Ecto neural progenitor cell (in vitro differentiated cells): Measurements from ENCODE around the gene HOXA13.

Experiments used
- DNase-seq: peaks from one replicate; pipeline ENCODE4 v3.0.0-alpha.2; 2018; ENCODE audit warnings: low spot score

The HOXA13 gene

DNA sequence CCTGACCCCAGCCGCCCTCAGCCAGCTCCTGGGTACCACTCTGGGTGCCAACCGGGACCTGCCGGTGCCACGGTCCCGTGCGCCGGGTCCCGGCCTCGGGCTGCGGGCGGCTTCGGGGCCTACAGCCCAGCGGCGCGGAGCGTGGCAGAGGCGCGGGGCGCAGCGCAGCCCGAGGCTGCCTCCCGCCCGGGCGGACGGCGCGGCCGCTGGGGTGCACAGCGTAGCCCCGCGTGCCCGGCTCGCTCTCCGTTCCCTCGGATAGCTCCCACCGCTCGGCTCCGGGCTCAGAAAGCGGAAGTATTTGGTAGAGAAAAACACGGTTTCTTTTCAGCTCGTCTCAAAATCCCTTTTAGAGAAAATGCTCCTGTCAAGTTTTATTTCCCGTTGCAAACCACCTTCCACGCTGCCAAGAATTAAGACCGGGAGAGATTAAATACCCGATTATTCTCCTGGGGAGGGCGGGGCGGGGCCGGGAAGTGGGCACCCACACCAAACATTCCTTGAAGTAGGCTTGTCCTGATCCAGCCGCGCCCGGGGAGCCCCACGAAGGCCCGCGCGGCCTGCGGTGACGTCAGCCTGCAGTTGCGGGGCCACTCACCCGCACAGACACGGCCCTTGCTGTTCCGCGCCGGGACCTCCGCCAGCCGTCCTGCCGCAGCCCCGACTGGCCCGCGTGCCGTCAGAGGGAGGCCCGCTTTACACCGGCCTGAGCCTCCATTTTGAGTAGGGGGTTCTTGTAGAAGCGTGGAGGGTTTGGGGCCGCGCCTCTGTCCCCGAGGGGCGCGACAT is 7.2 kb downstream of the HOXA13 start:
- DNase-seq, result no peak

DNA sequence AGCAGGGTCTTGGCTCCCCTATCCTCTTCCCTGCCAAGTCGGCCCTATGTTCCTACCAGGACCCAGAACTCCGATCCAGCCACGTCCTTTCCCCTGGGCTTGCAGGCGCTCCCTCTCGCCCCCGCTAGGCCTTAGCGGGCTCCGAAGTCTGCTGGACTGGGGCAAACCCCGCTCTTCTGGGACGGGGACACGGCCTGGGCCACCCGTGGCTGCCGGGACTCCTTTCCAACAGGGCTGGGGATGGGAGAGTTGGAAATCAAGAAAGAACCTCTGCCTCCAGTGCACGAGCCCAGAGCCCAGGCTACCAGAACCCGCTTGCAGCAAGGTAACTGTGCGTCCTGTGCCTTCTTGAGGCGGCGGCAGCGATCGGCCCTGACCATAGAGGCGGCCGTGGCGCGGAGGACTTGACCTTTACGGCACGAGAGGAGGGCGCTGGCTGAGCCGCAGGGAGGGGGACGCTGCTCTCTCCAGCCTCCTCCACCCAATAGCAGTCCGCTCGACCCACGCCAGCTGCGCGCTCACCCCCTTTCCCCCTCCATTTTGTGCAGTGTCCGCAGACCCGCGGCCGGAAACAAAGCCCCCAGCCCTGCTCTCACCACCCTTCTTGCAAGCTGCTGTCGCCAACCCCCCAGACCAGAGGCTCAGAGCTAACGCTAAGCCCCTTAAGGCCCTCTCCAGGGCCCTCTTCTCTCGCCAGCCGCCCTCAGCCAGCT is 7.9 kb downstream of the HOXA13 start:
- no peak for DNase-seq

DNA sequence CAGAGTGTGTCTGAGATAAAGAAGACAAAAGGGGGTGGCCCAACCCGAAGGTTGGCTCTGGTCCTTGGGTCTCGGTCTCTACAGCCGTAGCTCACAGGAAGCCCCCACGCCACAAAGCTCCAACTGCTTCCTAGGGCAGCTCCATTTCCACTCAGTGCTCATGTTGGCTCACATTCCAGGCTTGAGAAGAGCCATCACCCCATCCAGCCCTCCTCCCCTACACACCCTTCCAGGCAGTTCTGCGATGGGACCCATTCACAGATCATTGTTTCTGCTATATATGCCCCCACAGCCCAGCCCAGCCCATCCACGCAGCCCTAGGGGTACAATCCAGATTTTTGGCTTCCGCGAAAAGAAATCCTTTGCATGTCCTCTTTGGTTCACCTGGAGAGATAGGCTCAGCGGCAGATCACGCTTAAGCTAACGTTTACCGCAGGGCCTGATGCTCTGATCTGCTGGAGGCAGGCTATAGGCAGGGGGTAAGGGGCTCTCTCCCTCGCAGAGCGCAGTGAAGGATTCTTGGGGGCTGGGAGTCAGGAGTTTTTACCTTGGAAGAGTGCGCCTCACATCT is 8.6 kb downstream of the HOXA13 start:
- no peak for DNase-seq

DNA sequence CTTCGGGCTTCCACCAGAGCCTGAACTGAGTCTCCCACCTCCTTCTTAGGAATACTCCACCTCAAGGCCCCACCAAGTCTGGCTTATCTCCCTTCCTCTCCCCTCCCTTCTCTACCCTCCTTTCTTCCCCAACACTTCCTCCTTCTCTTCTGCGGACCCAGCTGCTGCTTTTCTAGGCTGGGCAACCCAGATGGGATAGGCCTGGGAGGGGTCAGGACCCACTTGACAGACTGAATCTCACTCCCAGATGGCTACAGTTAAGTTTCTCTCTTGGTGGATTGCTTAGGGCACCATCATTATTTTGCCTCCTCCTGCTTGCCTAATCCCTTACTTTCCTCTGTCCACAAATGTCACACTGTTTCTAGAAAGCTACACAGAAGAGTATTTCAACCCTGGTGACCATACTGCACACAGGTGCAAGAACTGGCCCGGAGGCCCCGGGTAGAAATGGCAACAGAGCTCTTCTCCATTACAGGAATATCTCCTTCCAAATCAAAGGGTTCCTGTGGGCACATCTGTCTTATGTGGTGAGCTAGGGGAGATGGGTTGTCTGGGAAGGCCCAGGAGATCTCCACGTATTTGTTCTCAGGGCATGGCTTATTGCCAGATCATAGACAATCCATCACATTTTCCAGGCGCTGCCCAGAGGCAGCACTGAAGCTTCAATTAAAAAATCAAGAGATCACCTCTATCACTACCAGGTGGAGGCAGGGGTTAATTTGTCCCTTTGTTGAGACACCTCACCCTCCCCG is 9.7 kb downstream of the HOXA13 start:
- no peak for DNase-seq

DNA sequence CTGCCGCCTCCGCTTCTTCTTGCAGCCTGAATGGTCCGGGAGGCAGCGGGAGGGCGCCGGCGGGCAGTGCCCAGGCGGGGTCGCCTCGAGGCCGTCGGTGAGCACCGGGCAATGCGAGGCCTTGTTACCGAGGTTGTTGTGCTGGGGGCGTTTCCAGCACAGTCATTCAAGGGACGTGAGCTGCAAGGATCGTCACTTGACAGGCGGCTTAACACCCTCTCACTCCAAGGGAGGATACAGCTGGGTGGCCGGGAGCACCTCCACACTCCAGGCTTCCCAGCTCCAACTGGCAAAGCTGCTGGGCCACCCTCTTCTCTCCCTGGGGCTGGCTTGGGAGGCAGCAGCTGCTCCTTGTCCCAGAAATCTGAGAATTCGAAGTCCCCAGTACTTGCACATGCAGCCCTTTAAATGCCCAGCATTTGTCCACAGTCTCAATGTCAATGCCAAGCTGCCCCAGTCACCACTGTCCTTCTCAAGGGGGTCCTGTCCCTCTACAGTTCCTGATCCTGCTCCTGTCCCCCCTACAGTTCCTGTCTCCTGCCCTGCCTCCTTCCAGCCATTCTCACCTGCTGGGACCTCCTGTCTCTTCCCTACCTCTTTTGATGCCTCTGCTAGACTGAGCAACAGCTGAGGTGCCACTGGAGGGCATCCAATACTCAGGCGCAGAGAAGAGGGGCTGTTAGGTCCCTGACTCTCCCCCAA is 10.4 kb downstream of the HOXA13 start:
- no peak for DNase-seq

DNA sequence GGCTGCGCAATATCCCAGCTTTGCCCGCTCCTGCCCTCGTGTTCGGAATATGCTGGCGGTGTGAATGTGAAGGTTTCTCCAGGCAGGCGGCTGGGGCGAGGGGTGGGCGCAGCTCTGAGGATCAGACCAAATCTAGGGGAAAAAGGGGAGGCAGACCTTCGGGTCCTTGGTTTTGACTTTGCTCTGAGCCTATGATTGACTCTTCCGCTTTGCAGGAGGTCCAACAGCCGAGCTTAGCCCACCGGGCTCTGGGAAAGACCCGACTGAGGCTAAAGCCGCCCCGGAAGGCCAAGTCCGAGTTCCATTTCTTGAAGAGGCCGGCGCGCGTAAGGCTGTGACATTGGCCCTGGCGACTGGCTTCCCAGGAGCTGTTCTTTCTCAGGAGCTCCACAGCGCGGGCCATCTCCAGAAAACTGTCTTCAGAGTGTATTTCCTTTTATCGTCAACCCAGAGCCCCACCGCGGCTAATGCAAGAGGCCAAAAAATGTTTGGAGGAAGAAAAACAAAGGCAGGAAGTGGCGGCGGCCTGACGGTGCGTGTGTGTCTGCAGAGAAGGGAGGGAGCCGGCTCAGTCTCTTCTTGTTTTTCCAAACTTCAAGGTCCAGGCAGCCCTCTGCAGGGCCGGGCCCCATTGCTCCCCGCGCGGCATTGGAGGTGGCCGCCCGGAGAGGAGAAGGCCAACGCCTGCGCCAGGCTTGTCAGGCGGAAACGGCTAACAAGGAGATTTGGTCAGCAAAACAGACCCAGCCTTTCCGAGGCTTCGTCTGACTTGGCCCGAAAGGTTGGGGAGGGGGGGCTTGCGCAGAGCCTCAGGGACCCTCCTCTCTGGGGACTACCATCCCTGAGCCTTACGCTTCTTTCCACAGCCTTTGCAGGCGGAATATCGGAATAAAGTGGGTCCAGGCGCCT is 11.3 kb downstream of the HOXA13 start:
- no peak for DNase-seq

DNA sequence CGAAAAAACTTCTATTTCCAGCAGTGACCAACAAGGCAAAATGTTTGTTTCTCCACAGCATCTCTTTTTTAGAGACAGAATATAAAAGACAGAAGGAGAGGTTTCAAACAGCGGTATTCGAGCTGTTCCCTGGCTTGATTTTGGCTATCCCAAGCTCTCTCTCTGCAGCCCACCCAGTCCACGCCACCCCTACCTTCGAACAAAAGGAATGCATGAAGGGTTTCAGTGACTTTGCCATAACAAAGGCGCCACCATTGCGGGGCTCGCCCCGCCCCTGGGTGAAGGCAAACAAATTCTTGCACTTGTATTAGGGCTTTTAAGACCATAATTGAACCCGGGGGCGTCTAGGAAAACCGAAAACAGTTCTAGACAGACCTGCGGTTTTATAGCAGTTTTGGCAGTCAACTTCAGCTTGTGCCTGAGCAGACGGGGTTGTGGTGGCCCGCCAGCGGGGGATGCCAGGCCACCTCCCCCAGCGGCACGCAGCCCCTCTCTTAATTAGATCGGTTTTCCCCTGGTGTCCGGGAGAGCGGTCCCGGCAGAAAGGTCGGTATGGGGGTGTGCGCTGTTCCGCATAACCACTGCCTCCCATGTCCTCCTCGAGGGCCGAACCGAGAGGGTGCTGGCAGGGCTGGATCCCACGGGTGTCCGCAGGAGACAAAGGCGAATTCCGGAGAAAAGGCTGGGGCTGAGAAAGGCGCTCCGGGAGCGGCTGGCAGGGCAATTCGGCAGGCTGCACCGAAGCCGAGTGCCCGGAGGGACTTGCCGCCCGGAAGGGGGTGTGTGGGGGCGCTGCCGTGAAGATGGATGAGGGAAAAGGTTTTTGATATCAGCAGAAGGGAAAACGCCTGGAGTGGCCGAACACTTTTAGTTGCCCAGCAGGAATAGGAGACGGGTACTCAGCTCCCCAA is 12.2 kb downstream of the HOXA13 start:
- DNase-seq, result no peak

DNA sequence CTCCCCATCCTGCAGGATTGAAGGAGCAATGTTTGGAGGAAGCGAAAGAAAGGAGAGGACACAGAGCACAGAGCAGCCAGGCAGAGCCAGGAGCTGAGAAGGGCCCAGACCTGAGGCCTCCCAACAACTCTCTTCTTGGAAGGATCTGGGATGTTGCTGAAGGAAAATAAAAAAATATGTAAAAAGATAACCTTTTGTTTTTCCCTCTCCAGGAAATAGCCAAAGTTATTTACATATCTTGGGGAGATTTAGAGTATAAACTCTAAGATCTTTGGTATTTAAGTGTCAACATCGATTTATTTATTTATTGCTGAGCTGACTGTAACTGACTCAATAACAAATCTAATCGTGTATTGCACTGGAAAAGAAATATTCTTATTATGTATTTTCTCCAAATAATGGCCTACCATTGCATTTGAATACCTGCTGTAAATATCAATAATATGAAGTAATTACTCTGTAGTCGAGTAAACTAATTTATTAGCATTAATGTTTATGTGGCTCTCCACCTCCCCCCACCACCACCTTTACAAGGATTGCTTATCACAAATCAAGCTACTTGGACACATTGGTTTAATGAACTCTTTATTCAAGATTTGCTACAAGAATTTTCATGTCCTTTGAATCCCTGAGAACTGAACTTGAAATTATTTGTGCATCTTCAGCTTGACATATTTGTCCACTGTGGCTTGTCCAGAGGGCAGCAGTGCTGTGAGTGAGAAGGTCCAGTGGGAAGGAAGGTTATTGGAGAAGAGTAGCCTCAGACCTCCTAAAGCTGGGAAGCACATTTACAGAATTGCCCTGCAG is 13.0 kb downstream of the HOXA13 start:
- no peak for DNase-seq

DNA sequence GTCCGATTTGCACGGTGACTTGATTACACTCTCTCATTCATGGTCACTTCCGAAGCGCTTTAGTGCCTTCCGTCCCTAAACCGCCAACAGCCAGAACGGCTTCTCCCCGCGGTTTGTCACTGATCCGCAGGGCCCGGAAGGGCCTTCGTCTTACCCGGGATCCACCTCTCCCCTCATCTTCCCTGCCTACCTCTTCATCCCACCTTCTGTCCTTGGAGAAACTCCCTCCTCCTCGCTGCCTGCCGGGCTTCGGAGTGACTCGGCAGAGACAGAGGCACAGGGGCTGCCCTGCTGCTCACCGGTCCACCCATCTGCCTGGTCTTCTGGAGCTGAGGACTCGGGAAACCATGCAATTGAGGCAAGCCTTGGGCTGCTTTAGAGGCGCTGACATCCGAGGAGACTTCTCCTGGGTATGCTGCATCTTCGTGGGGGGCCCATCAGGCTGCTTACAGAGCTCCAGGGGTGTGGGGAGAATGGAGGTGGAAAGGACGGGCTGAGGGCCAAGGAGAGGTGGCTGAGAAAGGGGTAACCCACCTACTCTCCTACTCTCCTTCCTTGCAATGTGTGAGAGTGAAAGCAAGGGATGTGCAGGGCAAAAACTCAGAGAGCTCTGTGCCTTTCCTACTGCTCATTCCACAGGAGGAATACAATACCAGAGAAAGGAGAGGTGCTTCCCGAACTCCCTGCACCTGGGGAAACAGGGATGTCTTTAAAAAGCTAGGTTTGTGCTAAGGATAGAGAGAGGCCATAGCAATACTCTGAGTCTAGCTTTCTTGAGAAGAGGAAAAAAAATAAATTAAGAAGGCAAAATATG is 13.8 kb downstream of the HOXA13 start:
- DNase-seq, result no peak

DNA sequence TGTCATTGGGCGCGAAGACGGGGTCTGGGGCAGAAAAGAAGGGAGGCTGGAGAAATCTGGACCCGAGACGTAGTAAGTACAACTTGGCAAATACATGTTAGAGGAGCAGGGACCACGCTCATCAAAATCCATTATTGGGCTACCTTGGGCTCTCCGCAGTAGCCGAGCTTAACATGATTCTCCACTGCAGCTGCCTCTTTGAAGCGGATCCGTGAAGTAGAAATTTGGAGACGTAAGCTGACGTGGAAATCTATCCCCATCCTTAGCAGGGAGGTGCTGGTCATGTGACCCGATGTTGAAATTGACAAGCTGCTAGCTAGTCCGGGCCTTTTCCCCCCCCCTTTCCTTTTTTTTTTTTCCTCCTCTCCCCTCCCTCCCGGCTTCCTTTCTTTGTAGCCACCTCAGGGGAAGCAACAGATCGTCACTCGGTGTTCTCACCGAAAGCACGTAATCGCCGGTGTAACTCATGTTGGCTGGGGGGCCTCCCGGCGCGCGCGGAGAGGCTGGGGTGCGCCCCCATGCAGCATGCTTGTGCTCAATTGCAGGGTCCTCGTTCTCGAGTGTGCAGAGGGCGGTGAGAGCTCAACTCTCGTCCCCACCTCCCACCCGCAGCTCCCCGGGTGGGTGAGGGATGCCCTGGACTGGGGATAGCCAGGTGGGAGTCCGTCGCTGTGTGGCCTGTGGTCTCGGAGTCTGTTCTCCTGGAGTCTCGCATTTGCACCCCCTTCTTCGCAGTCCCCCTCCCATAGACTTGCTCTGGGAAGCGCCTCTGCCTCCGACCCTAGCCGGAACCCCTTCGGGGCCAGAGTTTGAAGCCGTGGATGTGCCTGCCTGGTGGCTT is 14.7 kb downstream of the HOXA13 start, which contains the start of gene HOXA11:
Gene HOXA11, minus strand, starts transcription at position 220 of the 841 bp plus-strand sequence. Its CDS starts 88 bp downstream, at position 132.
- DNase-seq, result no peak

DNA sequence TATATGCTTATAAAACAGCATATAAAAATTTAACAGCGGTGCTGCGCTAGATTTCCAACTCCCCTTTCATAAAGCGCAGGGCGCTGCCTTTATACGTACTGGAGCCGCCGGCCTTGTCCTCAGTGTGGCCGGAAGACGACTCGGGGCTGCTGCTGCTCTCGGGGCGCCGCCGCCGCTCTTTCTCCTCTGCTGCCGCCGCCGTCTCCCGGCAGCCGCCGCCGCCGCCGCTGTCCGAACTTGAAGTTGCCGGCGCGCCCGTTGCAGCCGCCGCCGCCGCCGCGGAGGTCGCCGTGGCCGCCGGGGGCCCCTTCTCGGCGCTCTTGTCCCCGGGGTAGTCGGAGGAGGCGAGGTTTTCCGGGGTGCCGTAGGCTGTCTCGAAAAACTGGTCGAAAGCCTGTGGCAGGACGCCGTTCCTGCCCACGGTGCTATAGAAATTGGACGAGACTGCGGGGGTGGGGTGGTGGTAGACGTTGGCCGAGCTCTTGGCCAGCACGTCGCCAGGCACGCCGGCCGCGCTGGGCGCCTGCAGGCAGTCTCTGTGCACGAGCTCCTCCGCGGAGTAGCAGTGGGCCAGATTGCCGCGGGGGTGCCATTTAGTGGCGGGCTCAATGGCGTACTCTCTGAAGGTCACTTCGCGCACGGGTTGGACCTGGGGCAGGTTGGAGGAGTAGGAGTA is 15.4 kb downstream of the HOXA13 start:
- no peak for DNase-seq

DNA sequence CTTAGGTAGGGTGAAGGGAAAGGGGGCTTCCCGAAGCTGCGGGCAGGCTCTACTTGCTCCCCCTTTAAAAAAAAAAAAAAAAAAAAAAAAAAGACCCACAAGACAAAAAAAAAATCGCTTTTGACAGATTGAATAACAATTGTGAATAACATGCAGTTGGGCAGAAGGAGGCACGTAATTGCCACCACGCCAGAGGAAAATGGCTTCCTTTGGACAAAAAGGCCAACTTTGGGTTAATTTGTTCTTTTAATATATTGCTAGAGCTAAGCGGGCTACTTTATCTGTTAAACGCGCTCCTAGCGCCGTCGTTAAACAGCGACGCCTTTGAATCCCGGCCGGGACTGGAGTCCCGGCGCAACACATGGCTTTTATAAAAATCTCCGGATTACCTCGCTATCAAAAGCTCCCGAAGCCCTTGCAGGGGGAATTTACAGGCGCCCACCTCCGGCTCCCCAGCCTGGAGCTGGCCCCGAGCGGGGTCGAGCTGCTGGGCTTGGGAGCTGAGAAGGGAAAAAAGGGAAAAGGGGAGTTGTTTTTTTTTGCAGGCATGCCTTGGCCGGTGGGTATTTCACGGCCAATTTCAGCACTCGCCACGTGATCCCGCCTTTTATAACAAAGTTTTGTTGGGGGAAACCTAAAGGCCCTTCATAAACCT is 16.1 kb downstream of the HOXA13 start:
- DNase-seq, result no peak

DNA sequence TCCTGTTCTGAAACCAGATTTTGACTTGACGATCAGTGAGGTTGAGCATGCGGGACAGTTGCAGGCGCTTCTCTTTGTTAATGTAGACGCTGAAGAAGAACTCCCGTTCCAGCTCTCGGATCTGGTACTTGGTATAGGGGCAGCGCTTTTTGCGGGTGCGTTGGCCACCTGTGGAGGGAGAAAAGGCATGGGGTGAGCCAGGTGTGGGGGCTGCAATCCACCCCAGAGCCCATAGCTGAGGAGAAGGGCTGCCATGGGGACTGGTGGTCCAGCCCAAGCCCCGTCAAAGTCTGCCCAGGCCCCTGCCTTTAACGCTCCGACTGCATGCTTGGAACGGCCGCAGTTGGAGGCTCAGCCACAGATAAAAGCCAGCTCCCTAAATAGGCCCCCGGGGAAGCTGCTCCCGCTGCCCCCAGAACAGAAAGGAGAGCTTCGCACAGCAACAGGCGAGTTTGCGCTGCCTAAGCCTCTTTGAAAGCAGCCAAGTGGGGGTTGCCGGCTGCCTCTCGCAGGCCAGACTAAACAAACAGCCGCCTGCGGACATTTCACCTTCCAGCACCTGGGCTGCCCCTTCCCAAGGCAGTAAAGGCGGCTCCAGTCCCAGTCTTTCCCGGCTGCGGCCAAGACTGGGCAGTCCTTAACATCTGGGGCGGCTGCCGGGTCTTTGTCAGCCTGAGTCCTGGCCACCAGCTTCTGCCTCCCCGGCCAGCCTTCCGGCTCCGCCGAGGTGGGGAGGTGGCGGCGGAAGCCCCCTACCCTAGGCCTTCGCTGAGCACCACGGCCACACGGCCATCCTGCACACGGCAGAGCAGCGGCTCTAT is 16.8 kb downstream of the HOXA13 start:
- DNase-seq, result no peak

DNA sequence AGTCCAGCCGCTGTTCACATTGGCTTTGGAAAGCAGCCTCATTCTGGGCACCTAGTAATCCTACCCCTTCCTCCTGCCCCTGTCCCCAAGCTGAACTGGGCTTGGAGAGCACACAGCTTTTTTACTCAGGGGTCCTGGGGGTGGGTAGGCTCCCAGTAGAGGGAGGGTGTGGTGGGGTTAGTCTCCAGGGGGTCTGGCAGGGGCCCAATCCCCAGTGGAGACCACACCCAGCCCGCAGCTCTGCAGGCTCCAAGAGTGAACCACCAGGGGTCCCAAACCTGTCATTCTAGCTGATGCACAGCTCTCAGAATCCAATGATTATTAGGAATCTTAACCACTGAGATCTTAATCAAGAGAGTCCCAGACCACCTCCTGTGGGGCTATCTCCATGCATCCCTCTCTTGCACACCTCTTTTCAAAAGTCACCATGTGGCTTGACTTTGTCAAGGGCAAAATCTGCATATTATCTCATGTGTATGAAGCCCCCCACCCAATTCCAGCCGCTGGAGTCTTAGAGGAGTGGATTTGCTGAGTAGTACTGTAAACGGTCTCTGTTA is 17.5 kb downstream of the HOXA13 start:
- no peak for DNase-seq
